ENCODE results near the gene GPR162. TPM values are rescaled to one million over a fixed set of nuclear protein-coding genes. Genes with fewer than 3 reads are reported as not detected.

Gene GPR162, protein sequence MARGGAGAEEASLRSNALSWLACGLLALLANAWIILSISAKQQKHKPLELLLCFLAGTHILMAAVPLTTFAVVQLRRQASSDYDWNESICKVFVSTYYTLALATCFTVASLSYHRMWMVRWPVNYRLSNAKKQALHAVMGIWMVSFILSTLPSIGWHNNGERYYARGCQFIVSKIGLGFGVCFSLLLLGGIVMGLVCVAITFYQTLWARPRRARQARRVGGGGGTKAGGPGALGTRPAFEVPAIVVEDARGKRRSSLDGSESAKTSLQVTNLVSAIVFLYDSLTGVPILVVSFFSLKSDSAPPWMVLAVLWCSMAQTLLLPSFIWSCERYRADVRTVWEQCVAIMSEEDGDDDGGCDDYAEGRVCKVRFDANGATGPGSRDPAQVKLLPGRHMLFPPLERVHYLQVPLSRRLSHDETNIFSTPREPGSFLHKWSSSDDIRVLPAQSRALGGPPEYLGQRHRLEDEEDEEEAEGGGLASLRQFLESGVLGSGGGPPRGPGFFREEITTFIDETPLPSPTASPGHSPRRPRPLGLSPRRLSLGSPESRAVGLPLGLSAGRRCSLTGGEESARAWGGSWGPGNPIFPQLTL
- 35.4 TPM for total RNA-seq

DNA sequence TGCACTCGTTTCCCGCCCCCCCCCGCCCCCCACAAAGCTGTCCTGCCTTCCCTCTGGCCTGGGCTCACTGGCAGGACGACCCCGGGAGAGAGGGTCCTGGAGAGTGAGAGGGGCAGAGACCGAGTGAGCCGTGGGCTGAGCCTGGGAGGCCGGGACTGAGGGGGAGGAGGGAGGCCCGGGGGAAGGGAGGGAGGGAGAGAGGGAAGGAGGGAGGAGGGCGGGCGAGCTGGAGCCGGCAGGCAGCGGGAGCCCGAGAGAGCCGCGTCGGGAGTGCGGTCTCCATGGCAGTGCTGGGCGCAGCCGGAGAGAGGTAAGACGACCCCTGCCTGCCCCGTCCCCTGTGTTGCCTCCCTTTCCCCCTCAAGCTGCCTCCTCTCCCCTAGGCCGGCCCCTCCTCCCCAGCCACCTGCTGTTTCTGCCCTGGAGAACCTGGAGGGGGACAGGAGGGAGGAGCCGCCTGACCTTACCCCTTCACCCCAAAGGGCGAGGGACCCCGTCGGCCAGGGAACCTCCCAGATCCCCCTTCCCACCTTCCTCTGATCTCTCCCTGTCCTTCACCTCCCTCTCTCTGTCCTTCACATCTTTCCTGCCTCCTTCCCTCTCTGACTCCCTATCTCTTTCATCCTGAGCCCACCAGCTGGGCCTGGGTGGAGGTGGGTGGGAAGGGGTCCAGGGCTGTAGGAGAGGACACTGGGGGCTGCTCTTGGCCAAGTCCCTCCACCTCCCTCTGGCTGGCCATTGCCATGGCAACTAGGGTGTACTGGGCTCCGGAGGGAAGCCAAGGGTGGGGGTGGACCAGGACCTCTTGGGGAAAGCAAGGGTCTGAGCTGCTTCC, at the start of gene GPR162:
TSS of gene GPR162 (plus strand) at position 231 of the 835 bp plus-strand sequence. CDS start 2,078 bp downstream, outside the sequence.

DNA sequence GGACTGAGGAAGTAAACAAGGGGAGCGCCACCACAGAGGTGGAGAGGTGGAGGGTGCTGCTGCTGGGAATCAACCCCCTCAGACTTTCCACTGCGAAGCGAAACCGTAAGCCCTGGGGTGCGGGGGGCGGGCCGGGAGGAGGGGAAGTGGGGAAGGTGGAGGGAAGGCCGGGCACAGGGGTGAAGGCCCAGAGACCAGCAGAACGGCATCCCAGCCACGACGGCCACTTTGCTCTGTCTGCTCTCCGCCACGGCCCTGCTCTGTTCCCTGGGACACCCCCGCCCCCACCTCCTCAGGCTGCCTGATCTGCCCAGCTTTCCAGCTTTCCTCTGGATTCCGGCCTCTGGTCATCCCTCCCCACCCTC, 49.3 kb upstream of the GPR162 start, which contains the start of gene LAG3:
TSS of gene LAG3 (plus strand) at position 190 of the 365 bp plus-strand sequence. CDS start 333 bp downstream, outside the sequence.

DNA sequence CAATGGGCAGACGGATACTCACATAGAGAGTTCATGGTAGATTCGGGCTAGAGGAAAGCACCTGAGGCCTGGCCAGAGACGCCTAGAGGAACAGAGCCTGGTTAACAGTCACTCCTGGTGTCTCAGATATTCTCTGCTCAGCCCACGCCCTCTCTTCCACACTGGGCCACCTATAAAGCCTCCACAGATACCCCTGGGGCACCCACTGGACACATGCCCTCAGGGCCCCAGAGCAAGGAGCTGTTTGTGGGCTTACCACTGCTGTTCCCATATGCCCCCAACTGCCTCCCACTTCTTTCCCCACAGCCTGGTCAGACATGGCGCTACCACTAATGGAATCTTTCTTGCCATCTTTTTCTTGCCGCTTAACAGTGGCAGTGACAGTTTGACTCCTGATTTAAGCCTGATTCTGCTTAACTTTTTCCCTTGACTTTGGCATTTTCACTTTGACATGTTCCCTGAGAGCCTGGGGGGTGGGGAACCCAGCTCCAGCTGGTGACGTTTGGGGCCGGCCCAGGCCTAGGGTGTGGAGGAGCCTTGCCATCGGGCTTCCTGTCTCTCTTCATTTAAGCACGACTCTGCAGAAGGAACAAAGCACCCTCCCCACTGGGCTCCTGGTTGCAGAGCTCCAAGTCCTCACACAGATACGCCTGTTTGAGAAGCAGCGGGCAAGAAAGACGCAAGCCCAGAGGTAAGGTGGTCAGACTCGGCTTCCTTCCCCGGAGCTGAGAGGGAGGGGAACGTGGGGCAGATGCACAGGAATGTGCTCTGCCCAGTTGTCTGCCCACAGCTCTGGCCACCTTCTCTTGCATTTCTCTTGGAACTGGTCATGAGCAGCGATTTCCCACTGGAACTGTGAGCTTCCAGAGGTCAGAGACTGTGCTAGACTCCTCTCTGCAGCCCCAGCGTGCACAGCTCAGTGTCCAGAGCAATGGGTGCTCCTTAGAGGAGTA, 32.4 kb upstream of the GPR162 start, which contains the start of gene CD4:
TSS of gene CD4 (plus strand) at position 557 of the 953 bp plus-strand sequence. CDS start 10,611 bp downstream, outside the sequence.

DNA sequence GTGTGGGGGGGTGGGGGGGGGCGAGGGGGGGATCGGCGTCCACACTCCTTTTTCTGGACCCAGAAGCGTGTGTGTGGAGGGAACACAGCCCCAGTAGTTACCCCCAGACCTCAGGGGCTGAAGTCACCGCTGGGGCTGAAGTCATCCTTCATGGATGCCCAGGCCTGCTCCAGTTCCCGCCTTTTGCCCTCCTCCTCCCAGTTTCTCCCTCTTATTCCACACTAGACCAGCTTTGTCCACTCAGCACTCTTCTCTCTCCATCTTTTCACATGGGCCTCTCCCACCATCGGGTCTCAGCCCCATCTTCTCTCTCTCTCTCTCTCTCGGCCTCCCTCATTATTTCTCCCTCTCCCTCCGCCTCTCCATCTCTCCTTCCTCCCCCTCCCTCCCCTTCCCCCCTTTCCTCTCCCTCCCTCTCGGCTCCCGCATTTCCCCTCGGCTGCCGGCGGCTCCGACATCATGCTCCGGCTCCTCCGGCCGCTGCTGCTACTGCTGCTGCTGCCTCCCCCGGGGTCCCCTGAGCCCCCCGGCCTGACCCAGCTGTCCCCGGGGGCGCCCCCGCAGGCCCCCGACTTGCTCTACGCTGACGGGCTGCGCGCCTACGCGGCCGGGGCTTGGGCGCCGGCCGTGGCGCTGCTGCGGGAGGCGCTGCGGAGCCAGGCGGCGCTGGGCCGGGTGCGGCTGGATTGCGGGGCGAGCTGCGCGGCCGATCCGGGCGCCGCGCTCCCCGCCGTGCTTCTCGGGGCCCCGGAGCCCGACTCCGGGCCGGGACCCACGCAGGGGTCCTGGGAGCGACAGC, 6.6 kb downstream of the GPR162 start, which contains the start of gene P3H3:
TSS of gene P3H3 (plus strand) at position 426 of the 799 bp plus-strand sequence. CDS start at position 460, 34 bp downstream.

DNA sequence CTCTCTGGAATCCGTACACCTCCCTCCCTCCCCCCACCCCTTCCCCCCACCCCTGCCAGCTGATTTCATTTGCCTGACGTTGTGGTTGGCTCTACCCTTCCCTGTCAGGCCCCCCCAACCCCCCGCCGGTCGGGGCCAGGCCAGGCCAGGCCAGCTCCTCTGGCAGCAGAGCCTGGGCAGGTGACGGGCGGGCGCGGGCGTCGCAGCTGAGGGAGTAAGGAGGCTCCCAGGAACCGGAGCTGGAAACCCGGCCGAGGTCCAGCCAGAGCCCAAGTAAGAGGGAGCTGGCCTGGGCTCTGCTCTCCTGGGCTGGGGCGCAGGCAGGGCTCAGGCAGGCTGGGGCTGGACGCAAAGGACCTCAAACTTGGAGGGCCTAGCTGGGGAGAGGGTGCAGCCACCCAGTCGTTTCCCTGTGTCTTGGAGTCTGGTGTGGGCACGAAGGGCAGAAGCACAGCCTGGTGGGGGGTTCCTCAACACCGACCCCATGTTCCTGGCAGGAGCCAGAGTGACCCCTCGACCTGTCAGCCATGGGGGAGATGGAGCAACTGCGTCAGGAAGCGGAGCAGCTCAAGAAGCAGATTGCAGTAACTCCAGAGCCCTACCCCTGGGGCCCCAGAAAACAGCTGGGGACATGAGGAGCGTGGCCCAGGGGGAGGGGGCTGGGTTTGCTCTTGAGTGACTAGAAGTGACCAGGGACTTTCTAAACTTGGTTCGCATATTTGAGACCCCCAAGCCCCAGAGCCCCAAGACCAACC, 19.3 kb downstream of the GPR162 start, which contains the start of gene GNB3:
TSS of gene GNB3 (plus strand) at position 165 of the 755 bp plus-strand sequence. CDS start at position 528, 363 bp downstream.

DNA sequence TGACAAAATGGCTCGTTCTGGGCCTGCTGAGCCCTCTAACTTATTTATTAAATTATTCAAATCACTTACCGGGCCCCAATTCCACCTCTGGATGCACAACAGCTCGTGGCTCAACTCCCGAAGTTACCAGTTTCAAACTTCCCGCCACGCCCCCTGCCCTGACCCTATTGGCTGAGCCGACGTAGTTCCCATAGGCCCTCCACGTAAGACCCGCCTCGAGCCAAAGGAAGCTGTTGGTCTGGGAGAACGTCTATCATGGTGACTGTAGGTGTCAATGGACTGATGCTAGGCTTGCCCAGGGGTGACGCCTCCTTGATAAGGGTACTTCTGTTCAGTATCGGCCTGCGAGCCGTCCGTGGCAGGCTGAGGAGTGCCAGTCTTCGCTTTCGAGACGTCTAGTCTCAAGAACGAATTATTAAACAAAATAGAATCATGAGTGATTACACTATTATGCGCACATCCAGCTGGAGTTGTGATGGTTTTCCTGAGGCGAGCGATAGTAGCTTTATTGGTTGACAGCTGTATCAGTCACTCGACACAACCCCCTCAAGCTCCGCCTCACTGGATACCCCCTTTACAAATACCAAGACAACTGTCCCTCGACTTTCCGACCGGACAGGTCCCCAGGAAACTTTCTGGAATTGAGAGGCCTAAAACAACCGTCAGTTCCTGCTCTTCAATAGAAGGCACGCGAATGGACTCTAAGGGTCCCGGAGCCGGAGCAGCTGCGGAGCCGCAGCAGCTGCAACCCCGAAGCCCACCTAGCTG, 29.7 kb downstream of the GPR162 start, which contains the start of gene CDCA3:
TSS of gene CDCA3 (minus strand) at position 134 of the 768 bp plus-strand sequence. CDS start 334 bp downstream, outside the sequence.

DNA sequence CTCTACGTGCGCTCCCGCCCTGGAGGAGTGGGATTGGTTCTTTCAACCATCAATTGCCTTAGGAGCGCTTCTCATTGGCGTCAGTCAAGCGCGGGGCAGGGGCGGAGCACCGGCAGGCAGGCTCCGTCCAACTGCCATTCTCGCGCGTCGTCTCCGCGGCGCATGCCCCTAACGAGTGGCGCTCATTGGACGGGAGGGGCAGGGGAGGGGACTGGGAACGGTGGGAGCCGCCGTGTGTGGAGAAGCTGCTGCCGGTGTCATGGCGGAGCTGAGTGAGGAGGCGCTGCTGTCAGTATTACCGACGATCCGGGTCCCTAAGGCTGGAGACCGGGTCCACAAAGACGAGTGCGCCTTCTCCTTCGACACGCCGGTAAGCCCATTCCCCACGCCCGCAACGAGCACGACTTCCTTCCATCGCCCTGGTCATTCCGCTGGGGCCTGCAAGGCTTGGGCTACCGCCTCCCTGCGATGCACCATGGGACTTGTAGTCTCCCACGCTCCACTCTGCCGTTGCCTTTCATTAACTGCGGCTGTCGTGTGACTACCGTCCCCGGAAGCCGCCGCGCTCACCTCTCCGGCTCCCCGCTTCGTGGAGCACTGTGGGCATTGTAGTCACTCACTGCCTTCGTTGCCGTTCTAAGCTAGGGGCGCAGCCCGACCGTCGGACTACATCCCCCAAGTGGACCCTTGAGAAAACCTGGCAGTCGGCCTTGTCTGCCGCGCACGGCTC, 30.5 kb downstream of the GPR162 start, which contains the start of gene USP5:
TSS of gene USP5 (plus strand) at position 230 of the 730 bp plus-strand sequence. CDS start at position 260, 30 bp downstream.

DNA sequence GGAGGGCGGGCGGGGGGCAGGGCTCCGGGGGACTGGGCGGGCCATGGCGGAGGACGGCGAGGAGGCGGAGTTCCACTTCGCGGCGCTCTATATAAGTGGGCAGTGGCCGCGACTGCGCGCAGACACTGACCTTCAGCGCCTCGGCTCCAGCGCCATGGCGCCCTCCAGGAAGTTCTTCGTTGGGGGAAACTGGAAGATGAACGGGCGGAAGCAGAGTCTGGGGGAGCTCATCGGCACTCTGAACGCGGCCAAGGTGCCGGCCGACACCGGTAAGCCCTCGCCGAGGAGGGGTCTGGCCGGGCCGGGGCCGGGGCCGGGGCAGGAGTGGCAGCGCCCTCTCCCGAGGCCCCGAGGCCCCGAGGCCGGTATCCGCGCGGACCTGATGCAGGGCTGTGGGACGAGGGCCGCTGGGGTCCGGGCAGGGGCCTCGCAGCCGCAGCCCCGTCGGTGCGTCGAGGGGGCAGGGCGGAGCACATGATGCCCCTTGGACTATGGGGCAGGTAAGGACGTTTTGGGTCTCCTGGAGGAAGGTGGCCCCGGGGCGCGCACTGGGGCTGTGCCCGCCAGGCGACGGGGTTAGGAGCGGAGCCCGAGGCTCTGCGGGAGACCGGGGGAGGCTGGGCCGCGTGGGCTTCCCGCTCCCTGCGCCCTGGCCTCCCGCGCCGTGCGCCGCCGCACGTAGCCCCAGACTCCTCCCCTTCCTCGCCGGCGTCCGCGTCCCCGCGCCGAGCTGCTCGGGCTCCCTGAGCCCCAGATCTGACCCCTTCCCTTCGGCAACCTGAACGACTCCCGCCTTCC, 46.0 kb downstream of the GPR162 start, which contains the start of gene TPI1:
TSS of gene TPI1 (plus strand) at position 119 of the 798 bp plus-strand sequence. CDS start at position 155, 36 bp downstream.

DNA sequence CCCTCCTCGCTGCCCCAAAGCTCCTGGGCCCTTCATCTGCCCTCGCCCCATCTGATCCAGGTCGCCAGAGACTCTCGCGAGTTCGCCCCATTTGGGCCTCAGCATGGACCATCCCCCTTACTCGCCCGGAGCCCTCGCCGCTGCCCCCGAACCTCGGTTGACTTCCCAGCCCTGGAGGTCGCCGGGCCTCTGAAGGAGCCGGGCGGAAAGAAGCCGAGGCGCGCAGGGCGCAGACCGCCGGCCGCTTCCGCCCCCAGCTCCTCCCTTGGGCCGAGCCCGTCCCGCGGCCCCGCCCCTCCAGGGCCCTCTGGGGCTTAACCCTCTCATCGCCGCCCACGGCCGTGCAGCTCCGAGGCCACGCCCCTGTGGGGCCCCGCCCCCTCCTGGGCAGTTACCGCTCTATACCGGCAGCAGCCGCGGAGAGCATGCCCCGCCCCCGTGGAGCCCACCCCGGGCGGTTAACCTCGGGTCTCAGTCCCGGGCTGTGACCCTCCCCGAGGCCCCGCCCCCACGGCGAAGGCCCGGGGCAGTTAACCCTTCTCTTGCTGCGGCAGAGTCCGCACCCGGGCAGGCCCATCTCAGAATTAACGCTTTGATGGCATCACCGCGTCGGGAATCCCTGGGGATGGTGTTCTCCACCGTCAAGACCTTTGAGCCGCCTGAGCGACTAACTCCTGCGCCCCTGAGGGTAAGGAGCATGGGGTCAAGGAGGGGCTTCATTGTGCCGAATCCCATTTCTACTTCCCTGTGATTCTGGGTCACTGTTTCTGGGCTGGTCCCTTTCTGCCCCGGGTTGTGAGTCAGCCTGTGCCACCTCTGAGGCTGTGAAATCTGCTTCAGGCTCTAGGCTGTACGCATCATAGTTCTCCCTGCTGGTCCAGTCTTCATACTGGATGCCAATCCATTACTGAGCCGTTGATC, 51.7 kb downstream of the GPR162 start, which contains the start of gene SPSB2:
TSS of gene SPSB2 (minus strand) at position 210 of the 921 bp plus-strand sequence. CDS start 402 bp downstream, outside the sequence.

Other genes starting within 250 kb of the GPR162 start
- 275 TPM for gene CHD4, start 214.4 kb upstream of the GPR162 start, total RNA-seq
- 0.88 TPM for gene LPAR5, start 185.9 kb upstream of the GPR162 start, total RNA-seq
- 0.49 TPM for gene ACRBP, start 174.4 kb upstream of the GPR162 start, total RNA-seq
- 121 TPM for gene ING4, start 158.7 kb upstream of the GPR162 start, total RNA-seq
- 40.8 TPM for gene ZNF384, start 132.4 kb upstream of the GPR162 start, total RNA-seq
- gene PIANP, start 121.0 kb upstream of the GPR162 start, total RNA-seq = 2.2 TPM
- 47.9 TPM for gene COPS7A, start 97.8 kb upstream of the GPR162 start, total RNA-seq
- 153 TPM for gene MLF2, start 68.7 kb upstream of the GPR162 start, total RNA-seq
- gene PTMS, start 55.5 kb upstream of the GPR162 start, total RNA-seq = 186 TPM
- 0.60 TPM for gene LAG3, start 49.3 kb upstream of the GPR162 start, total RNA-seq
- 7.2 TPM for gene CD4, start 32.3 kb upstream of the GPR162 start, total RNA-seq
- 97.3 TPM for gene P3H3, start 6.6 kb downstream of the GPR162 start, total RNA-seq
- gene GNB3, start 19.1 kb downstream of the GPR162 start, total RNA-seq = 223 TPM
- gene CDCA3, start 29.5 kb downstream of the GPR162 start, total RNA-seq = 6.3 TPM
- gene USP5, start 30.3 kb downstream of the GPR162 start, total RNA-seq = 52.8 TPM
- gene TPI1, start 45.7 kb downstream of the GPR162 start, total RNA-seq = 547 TPM
- 5.1 TPM for gene SPSB2, start 51.5 kb downstream of the GPR162 start, total RNA-seq
- 14.5 TPM for gene LRRC23, start 83.0 kb downstream of the GPR162 start, total RNA-seq
- 172 TPM for gene ENO2, start 92.8 kb downstream of the GPR162 start, total RNA-seq
- gene ATN1, start 106.1 kb downstream of the GPR162 start, total RNA-seq = 50.9 TPM
- gene RNU7-1, start 122.0 kb downstream of the GPR162 start, total RNA-seq = not detected
- 139 TPM for gene C12orf57, start 122.2 kb downstream of the GPR162 start, total RNA-seq
- gene PTPN6, start 129.5 kb downstream of the GPR162 start, total RNA-seq = 5.1 TPM
- gene PHB2, start 148.8 kb downstream of the GPR162 start, total RNA-seq = 135 TPM
- gene EMG1, start 149.1 kb downstream of the GPR162 start, total RNA-seq = 34.5 TPM
- 14.7 TPM for gene LPCAT3, start 196.7 kb downstream of the GPR162 start, total RNA-seq
- gene C1S, start 238.9 kb downstream of the GPR162 start, total RNA-seq = 91.4 TPM